Loucy (cell line): ENCODE data around the gene EFHC2.
"Not testable (repeated sequence)": the region's sequence is repeated elsewhere in the genome, so short reads cannot be mapped to it uniquely, and the experiment has no call there.

Experiments
- H2AFZ ChIP-seq: fragments of 200-600 bp; sonication (generic); 2 replicates; pipeline ENCODE4 v1.6.0; 2016; ENCODE audit warnings: antibody characterized with exemption, mild to moderate bottlenecking, low read length, moderate library complexity
- H3F3A ChIP-seq: fragments of 200-600 bp; 2 replicates; pipeline ENCODE4 v1.6.0; 2016; ENCODE audit warnings: antibody characterized with exemption, low read depth, mild to moderate bottlenecking
- H3K27me3 ChIP-seq: fragments of 200-600 bp; sonication (generic); 2 replicates; pipeline ENCODE4 v1.6.1; 2014; ENCODE audit warnings: low read length, mild to moderate bottlenecking; ENCODE audit not compliant: insufficient read depth, poor library complexity, severe bottlenecking
- H3K36me3 ChIP-seq: fragments of 200-600 bp; sonication (generic); 2 replicates; pipeline ENCODE4 v1.6.1; 2016; ENCODE audit warnings: low read length; ENCODE audit not compliant: insufficient read depth
- H3K4me1 ChIP-seq: fragments of 200-600 bp; sonication (generic); 2 replicates; pipeline ENCODE4 v1.5.1; 2014; ENCODE audit warnings: low read length, mild to moderate bottlenecking; ENCODE audit not compliant: insufficient read depth, poor library complexity, severe bottlenecking
- H3K4me2 ChIP-seq: fragments of 200-600 bp; sonication (generic); 2 replicates; pipeline ENCODE4 v1.6.0; 2014; ENCODE audit warnings: antibody characterized with exemption, low read length, low read depth, mild to moderate bottlenecking; ENCODE audit not compliant: poor library complexity, severe bottlenecking
- H3K4me3 ChIP-seq: fragments of 200-600 bp; sonication (generic); 2 replicates; pipeline ENCODE4 v1.5.1; 2014; ENCODE audit warnings: low read length, mild to moderate bottlenecking, mixed read lengths; ENCODE audit not compliant: poor library complexity, severe bottlenecking
- H3K79me2 ChIP-seq: fragments of 200-600 bp; sonication (generic); 2 replicates; pipeline ENCODE4 v1.6.1; 2014; ENCODE audit warnings: low read length; ENCODE audit not compliant: insufficient read depth
- H3K9ac ChIP-seq: fragments of 200-600 bp; sonication (generic); 2 replicates; pipeline ENCODE4 v1.6.0; 2014; ENCODE audit warnings: mild to moderate bottlenecking, low read depth, low read length, moderate library complexity; ENCODE audit not compliant: poor library complexity, severe bottlenecking
- H3K9me2 ChIP-seq: fragments of 200-600 bp; sonication (generic); replicated peaks from 2 replicates; pipeline ENCODE4 v1.6.1; 2016; ENCODE audit warnings: low read depth, low read length, mixed read lengths
- H3K9me3 ChIP-seq: fragments of 200-600 bp; sonication (generic); 2 replicates; pipeline ENCODE4 v1.6.1; 2014; ENCODE audit warnings: mild to moderate bottlenecking, antibody characterized with exemption, low read length, low read depth; ENCODE audit not compliant: insufficient read depth
- H4K20me1 ChIP-seq: fragments of 200-600 bp; sonication (generic); 2 replicates; pipeline ENCODE4 v1.6.0; 2014; ENCODE audit warnings: antibody characterized with exemption, low read length, mild to moderate bottlenecking; ENCODE audit not compliant: insufficient read depth, poor library complexity, severe bottlenecking
- CTCF ChIP-seq: fragments of 200-600 bp; sonication (generic); conservative IDR thresholded peaks from 2 replicates; pipeline ENCODE4 v1.5.1; 2014; ENCODE audit warnings: mild to moderate bottlenecking, antibody characterized with exemption, low read length
- EZH2phosphoT487 ChIP-seq: fragments of 200-600 bp; IDR thresholded peaks from 2 replicates; pipeline ENCODE4 v1.6.1; 2018; ENCODE audit warnings: antibody characterized with exemption, mild to moderate bottlenecking, moderate library complexity, borderline replicate concordance

EFHC2 gene

DNA sequence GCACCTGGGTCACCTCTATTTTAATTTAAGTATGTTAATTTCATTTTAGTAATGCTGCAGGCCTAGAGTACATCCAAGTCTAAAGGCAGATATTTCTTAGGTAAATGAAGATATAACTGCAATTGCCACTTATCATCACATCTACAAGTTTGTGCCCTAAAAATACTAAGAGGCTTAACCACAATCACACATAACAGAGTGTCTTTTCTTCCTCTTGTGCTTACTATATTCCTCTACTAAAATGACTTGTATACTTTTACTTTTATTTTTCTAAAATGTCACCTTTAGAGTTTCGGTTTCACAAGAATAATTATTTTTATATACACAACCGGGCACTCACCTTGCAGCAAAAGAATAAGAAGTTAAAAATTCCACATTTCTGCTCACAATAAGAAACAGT is 77.9 kb downstream of the EFHC2 start:
- Histone ChIP-seq H3K4me3 (peak overlapping the region; percentile 35), H3K9me3 (no peaks in the 10 kb centered on the region), H3K27me3 (no peaks in the 10 kb centered on the region), H3K9me2 (no peaks in the 10 kb centered on the region), H3K79me2 (no peaks in the 10 kb centered on the region), H3K36me3 (no peaks in the 10 kb centered on the region), H3F3A (no peaks in the 10 kb centered on the region), H3K4me1 (peaks cover 8% of the 10 kb centered on the region), H4K20me1 (no peaks in the 10 kb centered on the region), H3K9ac (no peak overlapping the region), H2AFZ (no peak overlapping the region), H3K4me2 (peak overlapping the region; percentile 47)
- no peak for TF ChIP-seq CTCF
- TF ChIP-seq EZH2phosphoT487 = no peak

DNA sequence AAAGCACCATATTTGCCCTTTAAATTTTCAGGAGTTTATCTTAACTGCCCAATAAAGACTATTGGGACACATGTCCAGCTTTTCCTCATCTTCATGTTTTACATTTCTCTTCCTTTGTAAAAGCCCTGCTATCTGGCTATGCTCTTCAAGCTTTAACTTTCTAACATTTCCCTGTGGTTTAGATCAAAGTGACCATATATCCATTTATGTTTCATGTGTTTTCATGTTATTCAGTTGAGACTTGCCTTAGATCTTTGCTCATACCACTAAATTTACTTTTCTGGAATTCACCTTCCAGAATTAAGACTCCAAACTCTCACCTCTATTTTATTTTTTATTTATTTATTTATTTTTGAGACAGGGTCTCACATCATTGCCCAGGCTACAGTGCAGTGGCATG is 78.5 kb downstream of the EFHC2 start:
- Histone ChIP-seq H3F3A (no peaks in the 10 kb centered on the region), H2AFZ (no peak overlapping the region), H3K79me2 (no peaks in the 10 kb centered on the region), H3K9ac (no peak overlapping the region), H3K4me3 (peak overlapping the region; percentile 35), H3K9me2 (no peaks in the 10 kb centered on the region), H4K20me1 (no peaks in the 10 kb centered on the region), H3K4me2 (peak overlapping the region; percentile 47), H3K27me3 (no peaks in the 10 kb centered on the region), H3K4me1 (peaks cover 8% of the 10 kb centered on the region), H3K9me3 (no peaks in the 10 kb centered on the region), H3K36me3 (no peaks in the 10 kb centered on the region)
- TF ChIP-seq EZH2phosphoT487 (no peak), CTCF (no peak)

DNA sequence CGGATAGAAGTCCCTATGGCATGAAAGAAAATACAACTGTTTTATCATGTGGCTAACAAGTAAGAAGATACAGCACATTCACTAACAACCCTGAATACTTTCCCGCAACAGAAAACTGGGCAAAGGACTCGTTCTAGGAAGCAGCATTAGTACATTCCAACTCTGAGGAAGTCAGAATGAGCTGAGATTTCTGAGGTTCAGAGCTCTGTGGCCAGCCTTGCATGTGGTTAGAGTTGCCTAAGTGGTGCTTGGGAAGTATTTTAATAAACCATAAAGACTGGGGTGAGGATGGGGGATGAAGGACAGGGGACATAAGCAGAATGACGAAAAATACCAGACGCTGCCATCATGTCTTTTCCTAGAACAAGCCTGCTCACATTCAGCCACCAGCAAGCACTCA is 82.2 kb downstream of the EFHC2 start:
- Histone ChIP-seq H3K9me3 (no peaks in the 10 kb centered on the region), H3K9me2 (no peaks in the 10 kb centered on the region), H3K4me2 (no peak overlapping the region), H3K9ac (no peak overlapping the region), H3K79me2 (no peaks in the 10 kb centered on the region), H3K36me3 (no peaks in the 10 kb centered on the region), H3K27me3 (no peaks in the 10 kb centered on the region), H3F3A (no peaks in the 10 kb centered on the region), H2AFZ (no peak overlapping the region), H3K4me3 (no peak overlapping the region), H3K4me1 (peaks cover 8% of the 10 kb centered on the region), H4K20me1 (no peaks in the 10 kb centered on the region)
- no peak for TF ChIP-seq EZH2phosphoT487

GRCh38 chrX:44260609-44261008 is 82.9 kb downstream of the EFHC2 start:
- no peak overlapping the region for H3K4me2 ChIP-seq
- H3K9me2 ChIP-seq = no peaks in the 10 kb centered on the region
- H3K9me3 ChIP-seq = no peaks in the 10 kb centered on the region
- H3K27me3 ChIP-seq = no peaks in the 10 kb centered on the region
- H3K36me3 ChIP-seq = no peaks in the 10 kb centered on the region
- H2AFZ ChIP-seq = no peak overlapping the region
- no peak overlapping the region for H3K9ac ChIP-seq
- H4K20me1 ChIP-seq = no peaks in the 10 kb centered on the region
- H3F3A ChIP-seq = no peaks in the 10 kb centered on the region
- no peaks in the 10 kb centered on the region for H3K79me2 ChIP-seq
- peaks cover 4% of the 10 kb centered on the region for H3K4me1 ChIP-seq
- TF ChIP-seq EZH2phosphoT487 (no peak), CTCF (no peak)
- H3K4me3 ChIP-seq = no peak overlapping the region

DNA sequence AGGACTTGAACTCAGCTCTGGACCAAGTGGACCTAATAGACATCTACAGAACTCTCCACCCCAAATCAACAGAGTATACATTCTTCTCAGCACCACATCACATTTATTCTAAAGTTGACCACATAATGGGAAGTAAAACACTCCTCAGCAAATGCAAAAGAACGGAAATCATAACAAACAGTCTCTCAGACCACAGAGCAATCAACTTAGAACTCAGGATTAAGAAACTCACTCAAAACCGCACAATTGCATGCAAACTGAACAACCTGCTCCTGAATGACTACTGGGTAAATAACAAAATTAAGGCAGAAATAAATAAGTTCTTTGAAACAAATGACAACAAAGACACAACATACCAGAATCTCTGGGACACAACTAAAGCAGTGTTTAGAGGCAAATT is 87.7 kb downstream of the EFHC2 start:
- H3K27me3 ChIP-seq, H2AFZ ChIP-seq, H3K9ac ChIP-seq, H4K20me1 ChIP-seq, H3F3A ChIP-seq, H3K4me1 ChIP-seq, H3K79me2 ChIP-seq, H3K4me2 ChIP-seq, H3K36me3 ChIP-seq, H3K9me2 ChIP-seq, H3K4me3 ChIP-seq, H3K9me3 ChIP-seq: not testable (repeated sequence)
